DOHH2 (cell line): ENCODE data around the gene DUSP3.

Experiments
- CTCF ChIP-seq: fragments of 200-600 bp; sonication (generic); IDR thresholded peaks from one replicate; pipeline ENCODE4 v1.5.1; 2014; ENCODE audit warnings: antibody characterized with exemption, mild to moderate bottlenecking, low read depth, low read length; ENCODE audit not compliant: poor library complexity, severe bottlenecking
- EZH2phosphoT487 ChIP-seq: fragments of 200-600 bp; sonication (generic); IDR thresholded peaks from 2 replicates; pipeline ENCODE4 v1.6.1; 2017; ENCODE audit warnings: borderline replicate concordance, mild to moderate bottlenecking, antibody characterized with exemption, low read length, moderate library complexity, mixed read lengths

- TF ChIP-seq CTCF (no peak), EZH2phosphoT487 (no peak)
Measured at GRCh38 chr17:43741636-43742035, 37.1 kb downstream of the DUSP3 start.
